Esophagus (tissue), 2 donors: Measurements from ENCODE around the gene BUD31. TPM values are rescaled to one million over a fixed set of nuclear protein-coding genes. Genes with fewer than 3 reads are reported as not detected.
A peak's percentile ranks its signal among the peaks of the same experiment; 100 is the strongest.

Experiments
- H3K27ac ChIP-seq, 2 donors: one replicate each; pipeline ENCODE4 v1.5.1; 2013; ENCODE audit warnings: low read depth in 2 of 2, mild to moderate bottlenecking in 2 of 2, inconsistent platforms in 1 of 2, low read length in 1 of 2, moderate library complexity in 1 of 2
- H3K27me3 ChIP-seq, 2 donors: one replicate each; pipeline ENCODE4 v1.6.1; 2013; ENCODE audit warnings: low read length in 2 of 2, control low read depth in 1 of 2, mild to moderate bottlenecking in 1 of 2; ENCODE audit not compliant: insufficient read depth in 2 of 2, control insufficient read depth in 1 of 2
- H3K36me3 ChIP-seq, 2 donors: one replicate each; pipeline ENCODE4 v1.6.1; 2013; ENCODE audit warnings: low read length in 1 of 2; ENCODE audit not compliant: control insufficient read depth in 2 of 2, insufficient read depth in 2 of 2
- H3K4me1 ChIP-seq, 2 donors: one replicate each; pipeline ENCODE4 v1.6.1; 2013; ENCODE audit warnings: low read length in 1 of 2; ENCODE audit not compliant: control insufficient read depth in 2 of 2, insufficient read depth in 2 of 2
- H3K4me3 ChIP-seq, 2 donors: one replicate each; pipeline ENCODE4 v1.5.1; 2013; ENCODE audit warnings: low read length in 2 of 2, mild to moderate bottlenecking in 2 of 2, low read depth in 1 of 2, moderate library complexity in 1 of 2
- H3K9me3 ChIP-seq, 2 donors: one replicate each; pipeline ENCODE4 v1.6.1; 2013; ENCODE audit warnings: mild to moderate bottlenecking in 2 of 2, low read depth in 1 of 2, low read length in 1 of 2, moderate library complexity in 1 of 2; ENCODE audit not compliant: control insufficient read depth in 2 of 2, insufficient read depth in 1 of 2
- WGBS, 2 donors: extraction: QIAGEN DNeasy Blood & Tissue Kit; methylation state at CpG; one replicate each; pipeline ENCODE4 v1.1.7; 2013; 5-methylcytosine and 5-hydroxymethylcytosine counted together
- polyA plus RNA-seq, 2 donors: library from polyadenylated mRNA; stranded (reverse); fragments of 200-250 nt; gene quantifications; one replicate each; pipeline ENCODE4 v1.2.3, GENCODE V29; 2013
- donor health status: healthy with polysubstance abuse.
- donor health status: Bipolar disorder and iron deficiency.

BUD31 gene
- polyA plus RNA-seq, 2 donors = 93.8 to 100 TPM

DNA sequence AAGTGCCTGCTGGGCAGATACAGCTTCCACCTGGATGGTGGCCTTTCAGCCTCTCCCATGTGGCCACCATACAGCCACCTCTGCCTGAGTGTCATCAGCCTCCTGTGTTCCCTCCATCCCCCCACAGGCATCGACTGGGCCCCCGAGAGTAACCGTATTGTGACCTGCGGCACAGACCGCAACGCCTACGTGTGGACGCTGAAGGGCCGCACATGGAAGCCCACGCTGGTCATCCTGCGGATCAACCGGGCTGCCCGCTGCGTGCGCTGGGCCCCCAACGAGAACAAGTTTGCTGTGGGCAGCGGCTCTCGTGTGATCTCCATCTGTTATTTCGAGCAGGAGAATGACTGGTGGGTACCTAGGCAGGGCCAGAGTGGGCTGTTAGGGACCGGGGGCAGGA, 20.9 kb upstream of the BUD31 start:
- 95 to 96% methylated on average over 20 of the region's 20 CpGs for WGBS, 2 donors
- Histone ChIP-seq H3K4me3 (no peak overlapping the region), H3K4me1 (peaks cover 0 to 6% of the 10 kb centered on the region in 2 donors), H3K27ac (no peak overlapping the region), H3K27me3 (no peaks in the 10 kb centered on the region), H3K36me3 (peaks cover 5 to 22% of the 10 kb centered on the region in 2 donors), H3K9me3 (no peaks in the 10 kb centered on the region)

DNA sequence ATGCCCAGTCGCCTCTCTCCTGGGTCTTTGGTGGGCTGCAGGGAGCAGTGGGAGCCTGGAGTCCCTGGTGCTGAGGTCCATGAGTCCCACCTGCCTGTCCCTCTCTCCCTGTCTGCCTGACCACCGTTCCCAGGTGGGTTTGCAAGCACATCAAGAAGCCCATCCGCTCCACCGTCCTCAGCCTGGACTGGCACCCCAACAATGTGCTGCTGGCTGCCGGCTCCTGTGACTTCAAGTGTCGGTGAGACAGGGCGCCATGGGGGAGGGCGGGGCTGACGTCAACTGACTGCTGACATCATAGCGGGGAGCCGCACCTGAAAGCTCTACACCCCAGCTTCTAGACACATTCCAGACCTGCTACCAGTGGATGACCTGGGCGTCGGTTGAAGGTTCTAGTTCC, 19.0 kb upstream of the BUD31 start:
- Histone ChIP-seq H3K4me3 (no peak overlapping the region), H3K9me3 (no peaks in the 10 kb centered on the region), H3K27me3 (no peaks in the 10 kb centered on the region), H3K4me1 (peaks cover 2 to 6% of the 10 kb centered on the region in 2 donors), H3K36me3 (peaks cover 5 to 30% of the 10 kb centered on the region in 2 donors), H3K27ac (no peak overlapping the region)
- WGBS, 2 donors = 87 to 91% methylated on average over 13 of the region's 13 CpGs

DNA sequence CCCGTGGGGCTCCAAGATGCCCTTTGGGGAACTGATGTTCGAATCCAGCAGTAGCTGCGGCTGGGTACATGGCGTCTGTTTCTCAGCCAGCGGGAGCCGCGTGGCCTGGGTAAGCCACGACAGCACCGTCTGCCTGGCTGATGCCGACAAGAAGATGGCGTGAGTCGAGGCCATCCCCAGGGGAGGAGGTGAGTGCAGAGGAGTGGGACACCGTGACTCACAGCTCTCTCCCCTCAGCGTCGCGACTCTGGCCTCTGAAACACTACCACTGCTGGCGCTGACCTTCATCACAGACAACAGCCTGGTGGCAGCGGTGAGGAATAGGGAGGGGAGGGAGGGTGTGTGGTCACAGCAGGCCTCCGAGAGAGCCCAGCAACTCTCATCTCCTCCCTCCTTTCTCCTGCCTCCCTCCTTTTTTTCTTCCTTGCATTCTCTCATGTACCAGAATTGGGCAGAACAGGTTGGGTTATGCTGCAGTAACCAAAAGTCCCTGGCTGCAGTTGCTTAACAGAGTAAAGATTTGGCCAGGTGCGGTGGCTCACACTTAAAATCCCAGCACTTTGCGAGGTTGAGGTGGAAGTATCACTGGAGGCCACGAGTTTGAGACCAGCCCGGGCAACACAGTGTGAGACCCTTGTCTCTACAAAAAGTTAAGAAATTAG, 17.7 kb upstream of the BUD31 start:
- H3K4me1 ChIP-seq = peaks cover 2 to 6% of the 10 kb centered on the region in 2 donors
- no peaks in the 10 kb centered on the region for H3K9me3 ChIP-seq
- no peak overlapping the region for H3K27ac ChIP-seq
- WGBS, 2 donors = 94 to 95% methylated on average over 20 to 23 of the region's 23 CpGs
- H3K4me3 ChIP-seq = no peak overlapping the region
- no peaks in the 10 kb centered on the region for H3K27me3 ChIP-seq
- peaks cover 5 to 36% of the 10 kb centered on the region in 2 donors for H3K36me3 ChIP-seq

DNA sequence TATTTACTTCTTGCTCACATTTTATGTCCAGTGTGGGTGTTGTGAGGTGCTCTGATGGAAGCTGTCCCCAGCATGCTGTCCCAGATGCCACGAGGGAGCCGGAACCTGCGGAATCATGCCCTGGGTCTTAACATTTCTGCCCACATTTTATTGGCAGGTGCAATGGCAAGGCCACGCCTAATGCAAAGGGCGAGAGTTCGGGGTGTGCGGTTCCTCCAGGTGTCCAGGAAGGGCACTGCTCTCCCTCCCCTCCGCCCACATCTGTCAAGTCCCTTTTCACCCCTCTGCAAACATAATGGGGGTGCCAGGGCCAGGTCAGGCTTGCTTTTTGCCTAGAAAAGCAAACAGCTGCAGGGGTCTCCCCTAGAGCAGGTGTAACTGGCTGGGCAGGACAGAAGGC, 16.7 kb upstream of the BUD31 start:
- Histone ChIP-seq H3K36me3 (peaks cover 9 to 36% of the 10 kb centered on the region in 2 donors), H3K27ac (peak overlapping the region; percentile 85 to 87), H3K4me3 (peak overlapping the region in 1 of 2 donors; percentile 64), H3K4me1 (peaks cover 2 to 6% of the 10 kb centered on the region in 2 donors), H3K27me3 (no peaks in the 10 kb centered on the region), H3K9me3 (no peaks in the 10 kb centered on the region)
- 49 to 57% methylated on average over 8 of the region's 8 CpGs for WGBS, 2 donors

DNA sequence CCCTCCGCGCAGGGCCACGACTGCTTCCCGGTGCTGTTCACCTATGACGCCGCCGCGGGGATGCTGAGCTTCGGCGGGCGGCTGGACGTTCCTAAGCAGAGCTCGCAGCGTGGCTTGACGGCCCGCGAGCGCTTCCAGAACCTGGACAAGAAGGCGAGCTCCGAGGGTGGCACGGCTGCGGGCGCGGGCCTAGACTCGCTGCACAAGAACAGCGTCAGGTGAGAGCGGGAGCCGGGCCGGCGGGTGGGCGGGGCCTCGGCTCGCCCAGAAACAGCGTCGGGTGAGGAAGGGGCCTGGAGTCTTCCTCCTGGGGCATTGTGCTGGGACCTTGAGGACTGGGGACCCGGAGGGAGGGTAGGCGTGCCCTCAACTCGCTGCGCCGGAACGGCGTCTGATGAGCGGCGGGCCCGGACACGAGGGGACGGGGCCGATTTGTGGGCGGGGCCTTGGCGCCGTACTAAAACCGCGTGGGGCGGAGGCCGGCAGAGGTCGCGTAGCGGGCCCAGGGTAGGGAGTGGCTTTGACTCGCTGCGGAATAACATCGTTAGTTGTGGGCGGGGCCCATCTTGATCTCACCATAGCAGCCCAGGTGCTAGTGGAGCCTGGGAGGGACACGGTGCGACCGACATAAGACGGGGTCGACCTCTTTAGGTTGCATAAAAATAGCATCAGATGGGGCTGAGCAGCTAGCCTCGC, 16.0 kb upstream of the BUD31 start:
- Histone ChIP-seq H3K36me3 (peaks cover 11 to 40% of the 10 kb centered on the region in 2 donors), H3K27ac (peak overlapping the region; percentile 85 to 87), H3K9me3 (no peaks in the 10 kb centered on the region), H3K4me3 (peak overlapping the region; percentile 60 to 64), H3K4me1 (peaks cover 2 to 7% of the 10 kb centered on the region in 2 donors), H3K27me3 (no peaks in the 10 kb centered on the region)
- WGBS, 2 donors = 2 to 6% methylated on average over 68 of the region's 68 CpGs

DNA sequence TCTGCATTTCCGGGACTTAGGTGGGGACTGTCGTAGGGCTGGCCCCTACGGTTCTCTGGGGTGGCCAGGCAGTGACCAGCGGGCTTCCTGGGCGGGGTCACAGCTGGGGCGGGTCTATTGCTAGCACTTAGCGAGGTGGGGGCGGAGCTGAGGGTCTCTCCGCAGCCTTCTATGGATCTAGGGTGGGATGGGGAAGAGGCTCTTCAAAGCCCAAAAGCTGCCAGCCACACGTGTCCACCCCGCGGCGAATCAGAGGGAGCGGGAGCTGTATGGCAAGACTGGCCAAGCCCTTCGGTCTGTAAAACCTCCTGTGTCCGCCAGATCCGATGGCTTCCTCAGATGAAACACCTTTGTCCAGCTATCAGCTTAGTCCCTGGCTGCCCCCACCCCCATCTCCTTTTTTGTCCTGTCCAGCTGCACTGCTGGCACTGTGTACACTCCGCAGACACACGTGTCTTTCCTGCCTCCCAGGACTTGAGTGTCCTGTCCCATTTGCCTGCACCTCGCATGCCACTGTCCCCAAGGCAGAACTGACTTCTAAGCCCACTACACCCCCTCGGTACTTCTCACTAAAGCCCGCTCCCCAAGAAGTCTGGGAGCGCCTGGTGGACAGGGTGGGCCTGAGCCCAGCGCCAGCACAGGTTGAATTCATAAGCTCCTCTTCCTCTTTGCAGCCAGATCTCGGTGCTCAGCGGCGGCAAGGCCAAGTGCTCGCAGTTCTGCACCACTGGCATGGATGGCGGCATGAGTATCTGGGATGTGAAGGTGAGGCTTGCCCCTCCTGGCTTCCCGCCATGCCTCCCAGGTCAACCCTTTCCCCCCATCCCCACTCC, 15.2 kb upstream of the BUD31 start:
- Histone ChIP-seq H3K27ac (peak overlapping the region; percentile 85 to 87), H3K27me3 (no peaks in the 10 kb centered on the region), H3K36me3 (peaks cover 11 to 39% of the 10 kb centered on the region in 2 donors), H3K4me1 (peaks cover 2 to 7% of the 10 kb centered on the region in 2 donors), H3K9me3 (no peaks in the 10 kb centered on the region), H3K4me3 (peak overlapping the region; percentile 60 to 64)
- 43% methylated on average over 30 of the region's 30 CpGs for WGBS, 2 donors

DNA sequence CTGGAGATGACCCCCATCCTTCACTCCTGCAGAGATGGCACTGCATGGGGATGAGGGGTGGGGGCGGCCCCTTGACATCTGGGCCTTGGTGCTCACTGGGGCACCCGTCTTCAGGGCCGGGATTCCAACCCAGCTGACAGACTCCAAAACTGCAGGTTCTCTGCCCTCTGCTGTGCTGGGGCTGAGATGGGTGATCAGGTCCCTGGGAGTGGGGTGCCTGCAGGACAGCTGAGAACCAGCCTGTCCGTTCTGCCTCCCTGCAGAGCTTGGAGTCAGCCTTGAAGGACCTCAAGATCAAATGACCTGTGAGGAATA, 14.6 kb upstream of the BUD31 start:
- Histone ChIP-seq H3K36me3 (peaks cover 15 to 45% of the 10 kb centered on the region in 2 donors), H3K4me3 (no peak overlapping the region)
- 86 to 88% methylated on average over 4 of the region's 4 CpGs for WGBS, 2 donors

DNA sequence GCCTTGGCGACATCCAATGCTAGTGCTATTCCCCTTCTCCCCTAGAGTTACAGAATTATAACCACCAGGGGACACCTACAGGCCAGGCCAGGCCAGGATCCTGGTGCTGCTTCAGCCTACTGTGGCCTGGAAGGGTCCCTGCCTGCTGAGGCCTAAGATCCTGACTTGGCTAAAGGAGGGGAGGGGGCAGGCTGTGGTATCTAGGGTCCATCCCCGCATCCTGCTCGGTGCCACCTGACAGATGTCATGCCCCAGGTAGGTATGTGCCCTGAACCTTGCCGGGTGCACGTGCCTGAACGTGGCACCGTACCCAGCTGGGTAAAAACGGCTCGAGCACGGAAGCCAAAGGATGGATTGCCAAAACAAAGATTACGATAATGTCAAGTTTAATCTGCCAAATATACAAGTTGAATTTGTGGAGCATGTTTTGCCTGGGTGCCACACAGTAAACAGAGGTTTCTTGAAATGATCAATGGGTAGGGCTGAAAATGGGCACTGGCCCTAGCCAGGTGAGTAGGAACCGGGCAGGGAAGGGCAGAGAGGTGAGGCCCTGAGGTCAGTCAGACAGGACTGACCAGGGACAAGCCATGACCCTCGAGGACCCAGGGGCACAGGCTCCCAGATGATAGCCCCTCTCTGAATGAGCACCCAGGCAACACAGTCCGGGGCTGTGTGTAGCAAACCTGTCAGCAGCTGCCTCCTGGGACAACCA, 13.0 kb upstream of the BUD31 start:
- no peak overlapping the region for H3K4me3 ChIP-seq
- H3K36me3 ChIP-seq = peaks cover 22 to 53% of the 10 kb centered on the region in 2 donors
- H3K27ac ChIP-seq = no peak overlapping the region
- no peaks in the 10 kb centered on the region for H3K9me3 ChIP-seq
- no peaks in the 10 kb centered on the region for H3K27me3 ChIP-seq
- WGBS, 2 donors = 60 to 67% methylated on average over 14 of the region's 14 CpGs
- peaks cover 2 to 7% of the 10 kb centered on the region in 2 donors for H3K4me1 ChIP-seq

More for the DNA sequence above, 14.6 kb upstream of the BUD31 start:
- H3K27ac ChIP-seq = no peak overlapping the region
- H3K27me3 ChIP-seq = no peaks in the 10 kb centered on the region
- no peaks in the 10 kb centered on the region for H3K9me3 ChIP-seq
- peaks cover 2 to 7% of the 10 kb centered on the region in 2 donors for H3K4me1 ChIP-seq
